Spleen (tissue), 11 donors: ENCODE results near the gene UXS1. TPM values are rescaled to one million over a fixed set of nuclear protein-coding genes. Genes with fewer than 3 reads are reported as not detected.
"Not testable (repeated sequence)": the region's sequence is repeated elsewhere in the genome, so short reads cannot be mapped to it uniquely, and the experiment has no call there.

Source experiments
- DNase-seq: peaks from one replicate; pipeline ENCODE4 v3.0.0-alpha.2; 2020
- H3K27ac ChIP-seq, 8 donors: fragments of 200-600 bp; sonication (generic) in 7 of 8; 1 replicate in 4 of 8; 2 replicates in 4 of 8; pipeline versions ENCODE4 v1.5.0 to v1.8.0; 2016 to 2021; ENCODE audit warnings: inconsistent platforms in 4 of 8, mild to moderate bottlenecking in 4 of 8, moderate library complexity in 1 of 8
- H3K27me3 ChIP-seq, 7 donors: fragments of 200-600 bp; sonication (generic) in 6 of 7; replicated peaks in 1 of 7; 1 replicate in 4 of 7; 2 replicates in 3 of 7; pipeline versions ENCODE4 v1.5.0 to v1.8.0; 2016 to 2021; ENCODE audit warnings: inconsistent platforms in 3 of 7, mild to moderate bottlenecking in 1 of 7
- H3K36me3 ChIP-seq, 6 donors: fragments of 200-600 bp; sonication (generic) in 5 of 6; 1 replicate in 4 of 6; 2 replicates in 2 of 6; pipeline versions ENCODE4 v1.5.0 to v1.8.0; 2016 to 2021; ENCODE audit warnings: inconsistent platforms in 2 of 6
- H3K4me1 ChIP-seq, 6 donors: fragments of 200-600 bp; sonication (generic) in 5 of 6; 1 replicate in 3 of 6; 2 replicates in 3 of 6; pipeline versions ENCODE4 v1.5.0 to v1.8.0; 2016 to 2021; ENCODE audit warnings: inconsistent platforms in 3 of 6
- H3K4me3 ChIP-seq, 8 donors: fragments of 200-600 bp; sonication (generic) in 7 of 8; 1 replicate in 4 of 8; 2 replicates in 4 of 8; pipeline versions ENCODE4 v1.5.0 to v1.8.0; 2016 to 2021; ENCODE audit warnings: inconsistent platforms in 4 of 8, mild to moderate bottlenecking in 4 of 8, moderate library complexity in 2 of 8
- H3K9me3 ChIP-seq, 8 donors: fragments of 200-600 bp; sonication (generic) in 7 of 8; 1 replicate in 4 of 8; 2 replicates in 4 of 8; pipeline versions ENCODE4 v1.5.0 to v1.8.0; 2016 to 2021; ENCODE audit warnings: inconsistent platforms in 4 of 8
- POLR2A ChIP-seq, 3 donors: fragments of 450-650 bp; IDR thresholded peaks; one replicate each; pipeline ENCODE4 v1.5.1; 2017; ENCODE audit warnings: antibody characterized with exemption in 3 of 3, mild to moderate bottlenecking in 1 of 3
- POLR2AphosphoS5 ChIP-seq, 3 donors: sonication (generic); formaldehyde crosslinking; IDR thresholded peaks; one replicate each; pipeline ENCODE4 v1.5.1; 2017; ENCODE audit warnings: antibody characterized with exemption in 3 of 3
- WGBS, 5 donors: extraction: QIAGEN DNeasy Blood & Tissue Kit in 3 of 5; methylation state at CpG; one replicate each; pipeline versions ENCODE4 v1.1.5 to v1.1.7; 2013 to 2018; 5-methylcytosine and 5-hydroxymethylcytosine counted together
- intact Hi-C: fragments of 100-400 bp; cut with DNase I; formaldehyde crosslinking; loops from one replicate; pipeline ENCODE4 v1.15.0; 2023; ENCODE audit warnings: low total_unique reads
- polyA plus RNA-seq, 3 donors: library from polyadenylated mRNA; stranded (reverse); fragments of 200-250 nt; gene quantifications; one replicate each; pipeline ENCODE4 v1.2.1, GENCODE V29; 2013
- total RNA-seq, 7 donors: library from RNA; depleted of rRNA in 3 of 7; stranded (reverse); fragments of >200 nt in 3 of 7; fragmentation: NEBNext Ultra II Directional in 4 of 7; extraction: Animal tissue kit (Norgen Biotek cat#: 25700) in 4 of 7; gene quantifications; one replicate each; pipeline versions ENCODE4 v1.1.0 to v1.2.1, GENCODE V29; 2016 to 2021
- TF ChIP-seq, protein P1 (sequence below), 11 experiments: fragments of 200-600 bp in 7 of 11; fragments of 450-650 bp in 4 of 11; sonication (generic) in 4 of 11; IDR thresholded peaks in 8 of 11; conservative IDR thresholded peaks in 3 of 11; 1 replicate in 7 of 11; 2 replicates in 4 of 11; pipeline versions ENCODE4 v1.4.0 to v1.8.0; 2016 to 2021; ENCODE audit warnings: antibody characterized with exemption in 11 of 11, inconsistent platforms in 4 of 11, mild to moderate bottlenecking in 1 of 11
- donor health status: healthy with polysubstance abuse.
- donor health status: DM: no; HTN: no; CAD: no; lungs with moderate emphysema.
- donor health status: DM: no; HTN: no; CAD: no.
- donor health status: Bipolar disorder and iron deficiency.
- donor health status: healthy.
- donor health status: DM: no; HTN: no; CAD: no.
- donor health status: DM: yes; HTN: yes; CAD: no.

Gene UXS1
- total and polyA plus RNA-seq, 10 donors, result 9.5 to 60.1 (median 40.3) TPM

DNA sequence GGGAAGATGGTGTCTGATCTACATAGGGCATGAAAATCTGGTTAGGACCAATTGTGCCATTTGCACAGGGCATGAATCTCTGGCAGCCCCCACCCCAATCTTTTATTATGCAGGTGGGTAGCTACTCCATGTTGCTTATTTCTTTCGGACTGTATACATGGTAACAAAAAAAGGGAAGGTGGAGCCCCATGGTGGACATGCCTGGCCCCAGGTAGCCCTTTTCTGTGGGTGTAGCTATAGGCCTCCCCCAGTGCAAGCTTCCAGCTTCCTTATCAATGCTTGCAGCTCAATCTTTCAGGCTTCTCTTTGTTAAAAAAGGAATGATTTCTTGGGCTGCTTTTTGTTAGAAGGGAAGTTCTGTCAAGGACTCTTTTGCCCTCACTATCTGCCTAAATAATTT lies 14.3 kb upstream of the UXS1 start:
- no peaks in the 10 kb centered on the region for H3K4me1 ChIP-seq
- no peaks in the 10 kb centered on the region for H3K36me3 ChIP-seq
- no peak overlapping the region for H3K4me3 ChIP-seq
- peaks cover 0 to 8% (median 0%) of the 10 kb centered on the region in 8 donors for H3K9me3 ChIP-seq
- DNase-seq, result no peak
- H3K27ac ChIP-seq, result no peak overlapping the region
- 68 to 96% (median 93%) methylated on average over 1 of the region's 1 CpG for WGBS, 5 donors
- TF ChIP-seq, protein P1, sequence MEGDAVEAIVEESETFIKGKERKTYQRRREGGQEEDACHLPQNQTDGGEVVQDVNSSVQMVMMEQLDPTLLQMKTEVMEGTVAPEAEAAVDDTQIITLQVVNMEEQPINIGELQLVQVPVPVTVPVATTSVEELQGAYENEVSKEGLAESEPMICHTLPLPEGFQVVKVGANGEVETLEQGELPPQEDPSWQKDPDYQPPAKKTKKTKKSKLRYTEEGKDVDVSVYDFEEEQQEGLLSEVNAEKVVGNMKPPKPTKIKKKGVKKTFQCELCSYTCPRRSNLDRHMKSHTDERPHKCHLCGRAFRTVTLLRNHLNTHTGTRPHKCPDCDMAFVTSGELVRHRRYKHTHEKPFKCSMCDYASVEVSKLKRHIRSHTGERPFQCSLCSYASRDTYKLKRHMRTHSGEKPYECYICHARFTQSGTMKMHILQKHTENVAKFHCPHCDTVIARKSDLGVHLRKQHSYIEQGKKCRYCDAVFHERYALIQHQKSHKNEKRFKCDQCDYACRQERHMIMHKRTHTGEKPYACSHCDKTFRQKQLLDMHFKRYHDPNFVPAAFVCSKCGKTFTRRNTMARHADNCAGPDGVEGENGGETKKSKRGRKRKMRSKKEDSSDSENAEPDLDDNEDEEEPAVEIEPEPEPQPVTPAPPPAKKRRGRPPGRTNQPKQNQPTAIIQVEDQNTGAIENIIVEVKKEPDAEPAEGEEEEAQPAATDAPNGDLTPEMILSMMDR (IDR thresholded peaks at IDR 0.05 in 8 of 11, conservative IDR thresholded peaks at IDR 0.05 in 3 of 11), result no peak
- TF ChIP-seq POLR2A (IDR thresholded peaks at IDR 0.05) (no peak), POLR2AphosphoS5 (IDR thresholded peaks at IDR 0.05) (no peak)
- H3K27me3 ChIP-seq, result no peaks in the 10 kb centered on the region
- intact Hi-C loops, result no loop called here

DNA sequence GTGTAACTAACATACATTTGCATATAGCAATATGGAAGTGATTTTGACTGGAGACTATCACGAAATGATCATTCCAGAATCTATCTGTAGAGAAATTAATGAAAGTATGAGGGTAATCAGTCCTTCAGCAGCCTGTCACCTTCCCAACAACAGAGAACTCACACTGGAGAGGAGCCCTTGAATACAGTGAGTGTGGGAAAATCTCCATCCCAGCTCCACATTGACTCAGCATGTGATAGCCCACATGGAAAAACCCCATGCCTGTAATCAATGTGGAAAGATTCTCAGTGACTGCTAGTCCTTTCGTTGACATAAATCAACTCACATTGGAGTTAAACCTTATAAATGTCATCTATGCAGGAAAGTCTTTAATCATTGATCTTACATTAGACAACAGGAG lies 13.1 kb upstream of the UXS1 start:
- no peak for DNase-seq
- H3K36me3 ChIP-seq, result no peaks in the 10 kb centered on the region
- H3K27me3 ChIP-seq, result no peaks in the 10 kb centered on the region
- H3K4me1 ChIP-seq, result no peaks in the 10 kb centered on the region
- peaks cover 0 to 8% (median 0%) of the 10 kb centered on the region in 8 donors for H3K9me3 ChIP-seq
- TF ChIP-seq POLR2AphosphoS5 (IDR thresholded peaks at IDR 0.05), result no peak
- no peak for TF ChIP-seq POLR2A (IDR thresholded peaks at IDR 0.05)
- 87 to 92% (median 89%) methylated on average over 2 of the region's 2 CpGs for WGBS, 5 donors
- intact Hi-C loops, result no loop called here
- H3K4me3 ChIP-seq, result no peak overlapping the region
- no peak overlapping the region for H3K27ac ChIP-seq

DNA sequence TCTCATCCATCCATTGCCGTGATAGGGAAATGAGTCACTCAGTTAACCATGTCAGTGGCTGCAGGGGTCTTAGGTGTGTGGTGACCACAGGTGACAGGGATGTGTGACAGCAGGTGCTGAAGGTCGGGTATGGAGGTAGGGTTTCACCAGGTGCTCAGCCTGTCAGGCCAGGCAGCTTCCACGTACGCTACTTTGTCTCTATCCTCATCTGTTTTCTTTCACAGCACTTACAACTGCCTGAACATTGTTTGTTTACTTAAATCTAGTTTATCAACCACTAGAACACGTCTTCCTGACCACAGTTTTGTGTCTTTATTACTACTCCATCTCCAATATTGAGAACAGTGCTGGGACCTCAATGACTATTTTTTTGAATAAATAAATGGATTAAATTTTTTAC lies 11.4 kb upstream of the UXS1 start:
- H3K36me3 ChIP-seq, result no peaks in the 10 kb centered on the region
- H3K27ac ChIP-seq, result no peak overlapping the region
- intact Hi-C loops, result no loop called here
- H3K27me3 ChIP-seq, result no peaks in the 10 kb centered on the region
- H3K9me3 ChIP-seq, result peaks cover 0 to 8% (median 0%) of the 10 kb centered on the region in 8 donors
- DNase-seq, result no peak
- WGBS, 5 donors, result 49 to 75% (median 70%) methylated on average over 4 to 5 of the region's 5 CpGs
- no peaks in the 10 kb centered on the region for H3K4me1 ChIP-seq
- H3K4me3 ChIP-seq, result no peak overlapping the region
- TF ChIP-seq, protein P1 (IDR thresholded peaks at IDR 0.05 in 8 of 11, conservative IDR thresholded peaks at IDR 0.05 in 3 of 11), result no peak
- no peak for TF ChIP-seq POLR2A (IDR thresholded peaks at IDR 0.05)
- TF ChIP-seq POLR2AphosphoS5 (IDR thresholded peaks at IDR 0.05), result no peak

DNA sequence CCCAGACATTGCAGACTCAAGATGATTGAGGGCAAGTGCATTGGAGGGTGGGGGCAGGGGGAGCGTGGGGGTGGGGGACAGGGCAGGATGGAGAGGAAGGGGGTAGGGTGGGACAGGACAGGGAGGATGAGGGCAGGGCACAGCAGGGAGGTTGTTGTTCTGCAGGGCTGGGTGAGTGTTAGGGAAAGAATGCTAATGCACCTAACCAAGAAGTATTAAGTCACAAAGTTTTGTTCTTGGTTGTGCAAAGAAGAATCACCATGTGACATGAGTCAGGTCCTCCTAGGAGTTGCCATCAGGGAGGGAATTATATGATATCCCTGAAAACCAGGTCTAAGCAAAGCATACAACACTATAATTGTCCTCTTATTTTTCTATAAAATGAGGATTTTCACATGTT lies 10.4 kb upstream of the UXS1 start:
- H3K4me1 ChIP-seq, H3K4me3 ChIP-seq, H3K36me3 ChIP-seq, intact Hi-C loops, H3K27ac ChIP-seq, H3K27me3 ChIP-seq, DNase-seq, H3K9me3 ChIP-seq: not testable (repeated sequence)
- 67 to 91% (median 83%) methylated on average over 1 of the region's 1 CpG for whole genome bisulfite sequencing, 5 donors

DNA sequence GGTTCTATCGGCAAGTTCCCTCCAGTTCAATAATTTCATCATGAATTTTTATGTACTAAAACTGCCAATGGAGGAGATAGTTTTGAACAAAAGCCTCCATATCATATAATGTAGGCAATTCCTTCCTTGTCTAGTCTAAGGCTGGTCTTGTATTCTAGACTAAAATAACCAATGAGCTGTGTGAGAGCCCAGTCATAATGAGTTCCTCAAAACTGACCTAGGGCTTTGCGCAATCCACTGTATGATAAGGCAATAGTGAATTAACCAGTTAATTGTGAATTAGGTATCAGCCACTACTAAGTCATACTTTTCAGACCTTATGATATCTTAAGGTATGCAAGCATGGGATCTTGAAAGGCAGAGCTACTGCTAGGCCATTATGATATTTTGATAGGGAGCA lies 7.6 kb upstream of the UXS1 start:
- Histone ChIP-seq H3K4me3 (no peak overlapping the region), H3K4me1 (no peaks in the 10 kb centered on the region), H3K27me3 (no peaks in the 10 kb centered on the region), H3K36me3 (no peaks in the 10 kb centered on the region), H3K9me3 (no peaks in the 10 kb centered on the region), H3K27ac (no peak overlapping the region)
- 52 to 89% (median 66%) methylated on average over 2 of the region's 2 CpGs for WGBS, 5 donors
- no peak for TF ChIP-seq POLR2AphosphoS5 (IDR thresholded peaks at IDR 0.05)
- TF ChIP-seq, protein P1 (IDR thresholded peaks at IDR 0.05 in 8 of 11, conservative IDR thresholded peaks at IDR 0.05 in 3 of 11), result no peak
- TF ChIP-seq POLR2A (IDR thresholded peaks at IDR 0.05), result no peak
- DNase-seq, result no peak
- intact Hi-C loops, result no loop called here
